ENCODE results near the gene RALGAPA2. TPM values are rescaled to one million over a fixed set of nuclear protein-coding genes. Genes with fewer than 3 reads are reported as not detected.

Gene RALGAPA2
- total and polyA plus RNA-seq, 2 donors (not counting 3 experiments of a cell fraction or from before 2014, with no cell fraction given) = 10.0 to 46.8 TPM

- H3K36me3 ChIP-seq (ENCODE audit: control insufficient read depth in 2 of 2, extremely low read depth in 1 of 2, insufficient read depth in 2 of 2, low read length in 2 of 2) = peaks cover 0 to 5% of the 10 kb centered on the region in 2 experiments
- CTCF ChIA-PET = interaction anchor here (1.0 to 3.2 kb wide), 2 partner anchors 19 to 169 kb away, joined by 3 to 22 read pairs; no protein-coding TSS in a partner anchor
- FAIRE-seq = no peak
- DNase-seq (ENCODE audit: low read depth, low spot score) = no peak
- H4K20me1 ChIP-seq (replicated peaks; ENCODE audit: control insufficient read depth, extremely low read depth, insufficient read depth, low read length) = no peaks in the 10 kb centered on the region
- H3K79me2 ChIP-seq (ENCODE audit: control insufficient read depth, insufficient read depth, low read length) = no peaks in the 10 kb centered on the region
- no peaks in the 10 kb centered on the region for H3K9me1 ChIP-seq (replicated peaks; ENCODE audit: control insufficient read depth, extremely low read depth, insufficient read depth, low read length)
- no peak overlapping the region for H2AFZ ChIP-seq (ENCODE audit: low read depth, low read length)
- intact Hi-C loops (cut with micrococcal nuclease) = no loop called here
- BruUV-seq (replicated peaks) = no TSS peak
- no peak overlapping the region for H3K4me2 ChIP-seq (ENCODE audit: insufficient read depth, low read length)
- H3K27ac ChIP-seq (ENCODE audit: insufficient read depth, low read depth, low read length) = no peak overlapping the region
- H3K9ac ChIP-seq (replicated peaks; ENCODE audit: extremely low read depth, insufficient read depth, low read length) = no peak overlapping the region
- dilution Hi-C loops (cut with MboI; ENCODE audit: extremely low pct_ligation_motif_present, low sequenced_read_pairs) = no loop called here
- POLR2A ChIA-PET = no interaction called here
- H3K9me3 ChIP-seq (replicated peaks; ENCODE audit: control insufficient read depth, insufficient read depth, low read length) = no peaks in the 10 kb centered on the region
- no peak for TF ChIP-seq POLR2A (IDR thresholded peaks at IDR 0.05; ENCODE audit: low read depth, low read length)
- no peak for TF ChIP-seq JUN (IDR thresholded peaks at IDR 0.05; ENCODE audit: borderline replicate concordance, insufficient read depth, insufficient read length, low read depth)
- TF ChIP-seq MAX (IDR thresholded peaks at IDR 0.05; ENCODE audit: insufficient read depth, insufficient read length) = no peak
- no peak for TF ChIP-seq GATA2 (IDR thresholded peaks at IDR 0.05; ENCODE audit: insufficient read depth, insufficient read length, low read depth, low read length)
- TF ChIP-seq CTCF (IDR thresholded peaks at IDR 0.05; ENCODE audit: extremely low read depth in 1 of 2, insufficient read depth in 1 of 2, low read depth in 1 of 2, low read length in 2 of 2) = no peak
- no peak for TF ChIP-seq MYC (IDR thresholded peaks at IDR 0.05; ENCODE audit: low read depth, low read length)
- no peak for TF ChIP-seq FOS (IDR thresholded peaks at IDR 0.05; ENCODE audit: borderline replicate concordance, insufficient read depth, low read length)
- TF ChIP-seq EZH2 (IDR thresholded peaks at IDR 0.05; ENCODE audit: borderline replicate concordance, low read depth, low read length, severe bottlenecking) = no peak
- no peak for TF ChIP-seq POLR2AphosphoS5 (IDR thresholded peaks at IDR 0.05; ENCODE audit: insufficient read depth, low read depth, low read length)
- no peaks in the 10 kb centered on the region for H3K27me3 ChIP-seq (ENCODE audit: control insufficient read depth in 2 of 2, insufficient read depth in 2 of 2, low read length in 2 of 2)
- no peaks in the 10 kb centered on the region for H3K4me1 ChIP-seq (ENCODE audit: control insufficient read depth, extremely low read depth, insufficient read depth, low read length)
- no peak overlapping the region for H3K4me3 ChIP-seq (replicated peaks in 1 of 3; ENCODE audit: insufficient read depth in 1 of 3, low read depth in 1 of 3, low read length in 3 of 3)
Measured at GRCh38 chr20:20655883-20656282, 56.6 kb downstream of the RALGAPA2 start.

Data from endothelial cell of umbilical vein (primary cell).